Gastrocnemius medialis (tissue), 4 donors: Measurements from ENCODE around the gene SREK1IP1.

ENCODE experiments used
- CTCF ChIP-seq, 5 experiments: fragments of 450-650 bp in 3 of 5; fragments of 200-600 bp in 2 of 5; sonication (generic) in 2 of 5; IDR thresholded peaks in 4 of 5; conservative IDR thresholded peaks in 1 of 5; 1 replicate in 4 of 5; 2 replicates in 1 of 5; pipeline ENCODE4 v1.5.1; 2016 to 2019; ENCODE audit warnings: antibody characterized with exemption in 5 of 5, mild to moderate bottlenecking in 3 of 5, moderate library complexity in 3 of 5
- POLR2A ChIP-seq, 2 donors: fragments of 450-650 bp; IDR thresholded peaks; one replicate each; pipeline ENCODE4 v1.6.1; 2017; ENCODE audit warnings: antibody characterized with exemption in 2 of 2, mild to moderate bottlenecking in 2 of 2, moderate library complexity in 2 of 2

GRCh38 chr5:64771736-64772135, 3.2 kb upstream of the SREK1IP1 start:
- no peak for TF ChIP-seq POLR2A (IDR thresholded peaks at IDR 0.05)
- no peak for TF ChIP-seq CTCF (IDR thresholded peaks at IDR 0.05 in 4 of 5, conservative IDR thresholded peaks at IDR 0.05 in 1 of 5)
